GM19452 (cell line): ENCODE data around the gene INSR.
"Not testable (repeated sequence)": the region's sequence is repeated elsewhere in the genome, so short reads cannot be mapped to it uniquely, and the experiment has no call there.

Experiments
- ATAC-seq: cut with Tn5 transposase; IDR thresholded peaks from one replicate; pipeline ENCODE4 v1.9.1; 2021; ENCODE audit not compliant: unreplicated experiment

Gene INSR

GRCh38 chr19:7104747-7105447 lies 189.3 kb downstream of the INSR start:
- ATAC-seq, result no peak

- no peak for ATAC-seq
Observed at GRCh38 chr19:7101498-7102253, 192.5 kb downstream of the INSR start.

DNA sequence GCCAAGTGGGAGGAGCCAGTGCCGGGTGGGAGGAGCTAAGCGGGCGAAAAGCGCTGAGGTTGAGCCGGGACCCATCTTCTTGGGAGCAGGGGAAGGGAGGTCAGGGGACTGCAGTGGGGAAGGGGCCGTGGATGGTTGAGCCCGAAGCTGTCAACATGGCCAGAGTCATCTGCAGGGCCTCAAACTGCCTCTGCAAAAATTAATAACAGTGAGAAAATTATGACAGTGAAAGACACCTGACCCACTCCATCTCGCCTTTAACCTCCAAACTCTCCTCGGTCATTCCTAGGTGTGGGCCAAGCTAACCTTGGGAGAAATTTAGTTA lies 194.7 kb downstream of the INSR start:
- ATAC-seq, result no peak

DNA sequence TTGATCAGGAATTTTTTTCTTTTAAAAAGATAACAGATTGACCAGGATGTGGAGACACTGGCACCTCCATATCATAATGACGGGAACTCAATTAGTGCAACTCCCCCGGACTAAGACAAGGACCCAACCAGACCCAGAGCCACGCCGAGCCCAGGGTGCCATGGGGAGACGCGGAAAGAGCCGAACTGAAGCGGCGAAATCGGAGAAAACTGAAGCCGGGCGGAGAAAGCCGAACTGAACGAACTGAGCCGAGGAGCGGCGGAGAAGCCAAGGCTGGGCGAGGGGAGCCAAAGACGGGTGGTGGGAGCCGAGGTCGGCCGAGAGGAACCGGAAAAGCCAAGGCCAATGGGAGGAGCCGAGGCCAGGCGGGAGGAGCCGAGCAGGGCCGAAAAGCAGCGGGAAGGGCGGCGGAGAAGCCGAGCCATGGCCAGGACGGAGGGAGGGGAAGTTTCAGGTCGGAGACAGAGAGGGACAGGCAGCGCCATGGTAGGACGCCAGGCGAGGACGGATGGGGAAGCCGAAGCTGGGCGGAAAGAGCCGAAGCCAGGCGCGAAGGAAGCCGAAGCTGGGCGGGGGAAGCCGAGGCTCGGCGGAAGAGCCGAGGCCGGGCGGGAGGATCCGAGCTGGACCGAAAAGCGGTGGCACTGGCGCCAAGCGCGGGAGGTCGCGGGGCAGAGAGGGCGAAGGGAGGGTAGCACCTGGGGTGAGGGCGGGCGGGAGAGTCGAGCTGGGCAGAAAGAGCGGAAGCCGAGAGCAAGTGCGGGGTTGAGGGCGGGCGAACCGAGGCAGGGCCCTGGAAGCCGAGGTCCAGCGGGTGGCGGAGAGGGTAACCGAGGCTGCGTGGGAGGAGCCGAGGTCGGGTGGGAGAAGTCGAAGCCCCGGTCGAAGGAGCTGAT lies 195.3 kb downstream of the INSR start:
- ATAC-seq, result peak; percentile 64

- ATAC-seq, result no peak
Observed at GRCh38 chr19:7098096-7098495, 196.1 kb downstream of the INSR start.

DNA sequence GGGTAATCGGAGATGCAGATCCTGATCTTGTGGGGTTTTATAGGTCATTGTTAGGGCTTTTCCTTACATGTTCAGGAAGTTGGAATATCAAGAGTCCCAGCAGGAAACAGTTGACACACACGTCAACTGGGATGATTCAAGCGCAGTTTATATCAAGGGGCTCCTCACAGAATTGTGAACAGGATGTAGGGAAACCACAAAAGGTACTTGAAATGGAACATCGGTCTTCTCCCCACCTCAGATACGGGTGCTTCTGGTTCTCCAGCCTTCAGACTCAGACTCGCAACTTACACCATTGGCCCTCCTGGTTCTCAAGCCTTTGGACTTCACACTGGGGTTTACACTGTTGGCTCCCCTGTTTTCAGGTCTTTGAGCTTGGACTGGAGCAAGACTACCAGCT lies 205.2 kb downstream of the INSR start:
- no peak for ATAC-seq

DNA sequence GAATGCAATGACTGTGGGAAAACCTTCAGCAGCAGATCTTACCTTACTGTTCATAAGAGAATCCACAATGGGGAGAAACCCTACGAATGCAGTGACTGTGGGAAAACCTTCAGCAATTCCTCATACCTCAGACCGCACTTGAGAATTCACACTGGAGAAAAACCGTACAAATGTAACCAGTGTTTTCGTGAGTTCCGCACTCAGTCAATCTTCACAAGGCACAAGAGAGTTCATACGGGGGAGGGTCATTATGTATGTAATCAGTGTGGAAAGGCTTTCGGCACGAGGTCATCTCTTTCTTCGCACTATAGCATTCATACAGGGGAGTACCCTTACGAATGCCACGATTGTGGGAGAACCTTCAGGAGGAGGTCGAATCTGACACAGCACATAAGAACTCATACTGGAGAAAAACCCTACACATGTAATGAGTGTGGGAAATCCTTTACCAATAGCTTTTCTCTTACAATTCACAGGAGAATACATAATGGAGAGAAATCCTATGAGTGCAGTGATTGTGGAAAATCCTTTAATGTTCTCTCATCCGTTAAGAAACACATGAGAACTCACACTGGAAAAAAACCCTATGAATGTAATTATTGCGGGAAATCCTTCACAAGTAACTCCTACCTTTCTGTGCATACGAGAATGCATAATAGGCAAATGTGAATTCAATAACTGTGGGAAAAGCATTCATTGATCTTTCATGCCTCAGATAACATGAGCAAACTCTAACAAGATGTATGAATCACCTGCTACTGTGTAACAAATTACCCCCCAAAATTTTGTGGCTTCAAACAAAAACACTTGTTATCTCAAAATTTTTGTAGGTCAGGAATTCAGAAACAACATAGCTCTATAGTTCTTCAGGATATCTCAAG lies 210.9 kb downstream of the INSR start:
- no peak for ATAC-seq

DNA sequence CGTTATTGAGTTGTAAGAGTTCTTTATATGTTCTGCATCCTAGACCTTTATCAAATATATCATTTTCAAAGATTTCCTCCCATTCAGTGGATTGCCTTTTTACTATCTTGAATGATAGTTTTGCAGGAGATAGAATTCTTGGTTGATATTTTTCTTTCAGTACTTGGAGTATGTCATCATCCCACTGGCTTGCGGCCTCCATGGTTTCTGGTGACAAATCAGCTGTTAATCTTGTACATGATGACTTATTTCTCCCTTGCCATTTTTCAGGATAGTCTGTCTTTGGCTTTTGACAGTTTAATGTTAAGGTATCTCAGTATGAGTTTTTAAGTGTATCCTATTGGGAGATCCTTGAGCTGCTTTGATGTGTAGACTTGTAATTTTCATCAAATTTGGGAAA lies 216.2 kb downstream of the INSR start:
- ATAC-seq, result no peak

DNA sequence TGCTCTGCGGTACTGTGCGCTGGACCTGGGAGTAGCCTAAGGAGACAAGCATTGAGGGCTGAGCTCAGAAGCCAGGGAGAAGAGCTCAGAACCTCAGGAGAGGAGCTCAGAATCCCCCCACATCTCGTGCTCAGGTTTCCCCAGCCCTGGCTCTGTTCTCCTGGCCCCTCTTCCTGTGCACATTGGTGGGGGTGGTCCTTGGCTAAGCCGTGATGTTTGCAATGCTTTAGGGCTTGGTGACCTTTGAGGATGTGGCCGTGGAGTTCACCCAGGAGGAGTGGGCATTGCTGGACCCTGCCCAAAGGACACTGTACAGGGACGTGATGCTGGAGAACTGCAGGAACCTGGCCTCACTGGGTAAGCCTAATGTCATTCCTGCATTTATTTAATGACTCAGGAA lies 218.1 kb downstream of the INSR start:
- ATAC-seq, result no peak

GRCh38 chr19:7074705-7075282 lies 219.4 kb downstream of the INSR start:
- ATAC-seq, result no peak

- no peak for ATAC-seq
Observed at GRCh38 chr19:7072541-7072940, 221.7 kb downstream of the INSR start.

- no peak for ATAC-seq
Observed at GRCh38 chr19:7069904-7070226, 224.3 kb downstream of the INSR start.

DNA sequence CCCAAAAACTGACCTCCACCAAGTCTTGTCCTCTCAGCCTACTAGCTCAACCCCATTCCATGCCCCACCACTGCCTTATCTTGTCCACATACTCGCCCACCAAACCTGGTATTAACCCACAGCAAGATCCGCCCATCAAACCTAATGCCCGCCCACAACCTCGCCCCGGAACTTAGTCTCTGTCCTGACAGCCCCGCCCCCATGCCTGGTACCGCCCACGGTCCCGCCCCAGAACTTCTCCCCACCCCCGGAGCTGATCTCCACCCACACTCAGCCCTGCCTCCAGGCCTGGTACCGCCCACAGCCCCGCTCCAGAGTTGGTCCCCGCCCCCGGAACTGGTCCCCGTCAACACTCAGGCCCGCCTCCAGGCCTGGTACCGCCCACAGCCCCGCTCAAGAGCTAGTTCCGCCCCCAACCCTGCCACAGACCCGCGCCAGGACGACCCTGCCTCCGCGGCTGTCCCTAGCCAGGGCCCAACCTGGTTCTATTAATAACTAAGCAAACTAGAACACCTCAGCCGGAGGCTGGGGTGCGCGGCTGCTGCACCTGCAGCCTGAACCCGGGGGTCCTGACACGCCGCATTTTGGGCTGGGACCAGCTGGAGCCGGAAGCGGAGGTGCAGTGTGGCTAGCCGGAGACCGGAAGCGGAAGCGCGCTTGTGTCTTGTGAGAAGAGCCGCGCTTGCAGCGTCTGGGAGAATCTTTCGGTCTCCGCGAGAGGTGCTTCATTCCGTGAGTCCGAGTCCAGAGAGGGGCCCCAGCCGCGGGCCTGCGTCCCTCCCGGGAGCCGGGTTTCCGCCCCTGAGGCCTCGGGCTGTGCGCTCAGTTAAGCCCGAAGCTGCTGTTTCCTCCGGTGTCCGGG lies 224.9 kb downstream of the INSR start, which contains the start of gene ZNF557:
ZNF557 (plus strand) TSS at position 662 of the 862 bp plus-strand sequence. CDS start 5,372 bp downstream, outside the sequence.
- ATAC-seq, result peak; percentile 89

GRCh38 chr19:7068599-7068998 lies 225.6 kb downstream of the INSR start:
- no peak for ATAC-seq

DNA sequence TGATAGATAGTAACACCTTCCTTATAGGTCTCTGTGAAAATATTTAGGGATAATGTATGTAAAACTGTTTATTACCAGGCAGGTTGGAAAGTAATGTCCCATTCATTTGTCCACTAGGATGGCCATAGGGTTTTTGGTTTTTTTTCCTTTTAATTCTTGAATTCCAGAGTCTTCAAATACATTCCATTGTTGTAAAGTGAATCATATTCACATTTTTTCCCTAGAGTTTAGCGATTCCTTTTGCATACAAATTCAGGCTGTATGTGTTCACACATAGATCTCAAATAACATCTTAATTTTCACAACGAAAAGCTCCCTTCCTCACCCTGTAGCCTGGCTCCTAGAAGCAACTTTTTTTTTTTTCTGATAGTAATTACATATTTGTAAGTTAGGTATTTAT lies 226.5 kb downstream of the INSR start:
- ATAC-seq, result no peak

DNA sequence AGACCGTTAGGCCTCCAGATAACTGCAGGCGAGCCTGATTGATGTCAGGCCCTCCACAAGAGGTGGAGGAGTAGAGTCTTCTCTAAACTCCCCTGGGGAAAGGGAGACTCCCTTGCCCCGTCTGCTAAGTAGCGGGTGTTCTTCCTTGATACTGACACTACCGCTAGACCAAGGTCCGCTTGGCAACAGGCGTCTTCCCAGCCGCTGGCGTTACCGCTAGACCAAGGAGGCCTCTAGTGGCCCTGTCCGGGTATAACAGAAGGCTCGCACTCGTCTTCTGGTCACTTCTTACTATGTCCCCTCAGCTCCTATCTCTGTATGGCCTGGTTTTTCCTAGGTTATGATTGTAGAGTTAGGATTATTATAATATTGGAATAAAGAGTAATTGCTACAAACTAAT lies 227.1 kb downstream of the INSR start:
- ATAC-seq, result not testable (repeated sequence)

DNA sequence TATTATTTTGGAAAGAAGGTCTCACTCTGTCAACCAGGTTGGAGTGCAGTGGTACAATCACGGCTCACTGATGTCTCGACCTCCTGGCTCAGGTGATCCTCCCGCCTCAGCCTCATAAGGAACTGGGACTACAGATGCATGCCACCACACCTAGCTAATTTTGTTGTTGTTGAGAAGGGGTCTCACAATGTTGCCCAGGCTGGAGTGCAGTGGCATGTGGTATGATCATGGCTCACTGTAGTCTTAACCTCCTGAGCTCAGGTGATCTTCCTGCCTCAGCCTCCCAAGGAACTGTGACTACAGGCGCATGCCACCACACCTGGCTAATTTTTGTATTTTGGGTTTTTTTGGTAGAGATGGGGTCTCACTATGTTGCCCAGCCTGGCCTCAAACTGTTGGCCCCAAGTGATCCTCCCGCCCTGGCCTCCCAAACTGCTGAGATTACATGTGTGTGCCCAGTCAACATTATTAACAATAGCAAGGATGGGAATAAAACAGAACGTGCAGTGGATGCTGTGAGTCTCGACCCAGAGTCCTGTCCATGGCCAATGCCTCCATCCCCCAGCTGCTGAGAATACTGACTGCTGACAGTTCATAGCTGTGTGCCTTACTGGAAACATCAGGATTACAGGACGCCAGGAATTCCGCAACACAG lies 230.3 kb downstream of the INSR start:
- no peak for ATAC-seq

GRCh38 chr19:7063339-7063738 lies 230.9 kb downstream of the INSR start:
- ATAC-seq, result no peak
